Measurements from ENCODE around the gene CACNB4.
"Not testable (repeated sequence)": the region's sequence is repeated elsewhere in the genome, so short reads cannot be mapped to it uniquely, and the experiment has no call there.

The CACNB4 gene

GRCh38 chr2:152098496-152099366 lies at the start of gene CACNB4:
Gene CACNB4, minus strand, starts transcription at chr2:152099044.
- DNase-seq, result no peak

GRCh38 chr2:152134488-152135280 lies 35.8 kb upstream of the CACNB4 start:
- DNase-seq, result no peak

- DNase-seq, result no peak
Measured at GRCh38 chr2:152132306-152132705, 33.5 kb upstream of the CACNB4 start.

GRCh38 chr2:152127628-152128027 lies 28.8 kb upstream of the CACNB4 start:
- no peak for DNase-seq

GRCh38 chr2:152126664-152127063 lies 27.8 kb upstream of the CACNB4 start:
- DNase-seq, result no peak

- no peak for DNase-seq
Measured at GRCh38 chr2:152122161-152122560, 23.3 kb upstream of the CACNB4 start.

- no peak for DNase-seq
Measured at GRCh38 chr2:152120430-152120829, 21.6 kb upstream of the CACNB4 start.

- no peak for DNase-seq
Measured at GRCh38 chr2:152115952-152116351, 17.1 kb upstream of the CACNB4 start.

GRCh38 chr2:152114366-152114765 lies 15.5 kb upstream of the CACNB4 start:
- no peak for DNase-seq

- not testable (repeated sequence) for DNase-seq
Measured at GRCh38 chr2:152107140-152107539, 8.3 kb upstream of the CACNB4 start.

GRCh38 chr2:152106464-152106863 lies 7.6 kb upstream of the CACNB4 start:
- no peak for DNase-seq

GRCh38 chr2:152103271-152103670 lies 4.4 kb upstream of the CACNB4 start:
- DNase-seq, result no peak

GRCh38 chr2:152100961-152101360 lies 2.1 kb upstream of the CACNB4 start:
- no peak for DNase-seq

- DNase-seq, result no peak
Measured at GRCh38 chr2:152099367-152100050, 665 bp upstream of the CACNB4 start.

GRCh38 chr2:152097801-152098495 lies 896 bp downstream of the CACNB4 start:
- no peak for DNase-seq

GRCh38 chr2:152097290-152097800 lies 1.5 kb downstream of the CACNB4 start:
- no peak for DNase-seq

GRCh38 chr2:152095146-152095545 lies 3.7 kb downstream of the CACNB4 start:
- no peak for DNase-seq

- no peak for DNase-seq
Measured at GRCh38 chr2:152094014-152094413, 4.8 kb downstream of the CACNB4 start.

GRCh38 chr2:152093464-152093863 lies 5.4 kb downstream of the CACNB4 start:
- DNase-seq, result no peak

- no peak for DNase-seq
Measured at GRCh38 chr2:152092095-152092494, 6.7 kb downstream of the CACNB4 start.

GRCh38 chr2:152090726-152091125 lies 8.1 kb downstream of the CACNB4 start:
- not testable (repeated sequence) for DNase-seq

GRCh38 chr2:152089238-152089637 lies 9.6 kb downstream of the CACNB4 start:
- DNase-seq, result no peak

- no peak for DNase-seq
Measured at GRCh38 chr2:152088006-152088405, 10.8 kb downstream of the CACNB4 start.
